GM23338 (cell line): ENCODE results near the gene STAT4. TPM values are rescaled to one million over a fixed set of nuclear protein-coding genes. Genes with fewer than 3 reads are reported as not detected.

Experiments used
- ATAC-seq: fragments of 200-7000 bp; cut with Tn5 transposase; 3 replicates; pipeline ENCODE4 v1.9.1; 2020
- DNase-seq: peaks from one replicate; pipeline ENCODE4 v3.0.0-alpha.2; 2015; ENCODE audit warnings: low spot score
- H2AFZ ChIP-seq: fragments of 200-600 bp; sonication (generic); 2 replicates; pipeline ENCODE4 v1.8.0; 2016; ENCODE audit warnings: antibody characterized with exemption, mild to moderate bottlenecking, moderate library complexity
- H3F3A ChIP-seq: fragments of 200-600 bp; sonication (generic); replicated peaks from 2 replicates; pipeline ENCODE4 v1.8.0; 2017; ENCODE audit warnings: antibody characterized with exemption, mixed run types, low read depth
- H3K27ac ChIP-seq: fragments of 200-600 bp; sonication (generic); 2 replicates; pipeline ENCODE4 v1.6.1; 2016; ENCODE audit warnings: low read depth
- H3K27me3 ChIP-seq: fragments of 200-600 bp; sonication (generic); 2 replicates; pipeline ENCODE4 v1.8.0; 2016; ENCODE audit warnings: mild to moderate bottlenecking, mixed run types, moderate library complexity; ENCODE audit not compliant: insufficient read depth
- H3K36me3 ChIP-seq: fragments of 200-600 bp; sonication (generic); 2 replicates; pipeline ENCODE4 v1.8.0; 2016; ENCODE audit warnings: mild to moderate bottlenecking; ENCODE audit not compliant: insufficient read depth
- H3K4me1 ChIP-seq: fragments of 200-600 bp; sonication (generic); 2 replicates; pipeline ENCODE4 v1.8.0; 2016; ENCODE audit warnings: mild to moderate bottlenecking, moderate library complexity; ENCODE audit not compliant: insufficient read depth
- H3K4me2 ChIP-seq: fragments of 200-600 bp; sonication (generic); 2 replicates; pipeline ENCODE4 v1.7.1; 2017; ENCODE audit warnings: mixed run types
- H3K4me3 ChIP-seq: fragments of 200-600 bp; sonication (generic); 2 replicates; pipeline ENCODE4 v1.6.1; 2016; ENCODE audit warnings: mixed run types
- H3K79me2 ChIP-seq: fragments of 200-600 bp; sonication (generic); replicated peaks from 2 replicates; pipeline ENCODE4 v1.8.0; 2017; ENCODE audit warnings: mild to moderate bottlenecking; ENCODE audit not compliant: insufficient read depth
- H3K9me2 ChIP-seq: fragments of 200-600 bp; sonication (generic); 2 replicates; pipeline ENCODE4 v1.8.0; 2017; ENCODE audit not compliant: insufficient read depth
- H4K20me1 ChIP-seq: fragments of 200-600 bp; sonication (generic); replicated peaks from 2 replicates; pipeline ENCODE4 v1.8.0; 2017; ENCODE audit warnings: mild to moderate bottlenecking; ENCODE audit not compliant: insufficient read depth
- H3K27ac Mint-ChIP-seq: 2 replicates; pipeline ENCODE4 v1.8.0; 2020; ENCODE audit warnings: inconsistent platforms, mild to moderate bottlenecking, moderate library complexity, mixed read lengths
- H3K27me3 Mint-ChIP-seq: 3 replicates; pipeline ENCODE4 v1.8.0; 2022; ENCODE audit warnings: low read depth, mild to moderate bottlenecking, moderate library complexity, mixed read lengths, inconsistent platforms; ENCODE audit not compliant: insufficient read depth, poor library complexity
- H3K36me3 Mint-ChIP-seq: 3 replicates; pipeline ENCODE4 v1.8.0; 2021; ENCODE audit warnings: low read depth, mild to moderate bottlenecking, inconsistent platforms, moderate library complexity, mixed read lengths
- H3K4me1 Mint-ChIP-seq: 3 replicates; pipeline ENCODE4 v1.8.0; 2020; ENCODE audit warnings: mild to moderate bottlenecking, inconsistent platforms, mixed read lengths
- H3K4me3 Mint-ChIP-seq: 3 replicates; pipeline ENCODE4 v1.8.0; 2021; ENCODE audit warnings: moderate library complexity, mild to moderate bottlenecking, inconsistent platforms, mixed read lengths
- H3K9me3 Mint-ChIP-seq: 3 replicates; pipeline ENCODE4 v1.8.0; 2020; ENCODE audit warnings: moderate library complexity, mild to moderate bottlenecking, inconsistent platforms, mixed read lengths
- CREB1 ChIP-seq: fragments of 250-450 bp; sonication (Bioruptor Pico); IDR thresholded peaks from 2 replicates; pipeline ENCODE4 v1.5.0; 2020; ENCODE audit warnings: low read depth, mild to moderate bottlenecking, moderate library complexity
- ETS1 ChIP-seq: IDR thresholded peaks from 2 replicates; pipeline ENCODE4 v1.6.1; 2016; ENCODE audit warnings: antibody characterized with exemption
- EZH2 ChIP-seq: fragments of 200-600 bp; sonication (generic); IDR thresholded peaks from one replicate; pipeline ENCODE4 v1.8.0; 2017; ENCODE audit warnings: antibody characterized with exemption, mild to moderate bottlenecking, low read depth; ENCODE audit not compliant: unreplicated experiment
- EZH2phosphoT487 ChIP-seq: fragments of 200-600 bp; sonication (generic); IDR thresholded peaks from one replicate; pipeline ENCODE4 v1.8.1; 2018; ENCODE audit warnings: antibody characterized with exemption; ENCODE audit not compliant: unreplicated experiment
- JUNB ChIP-seq: IDR thresholded peaks from one replicate; pipeline ENCODE4 v1.6.1; 2016; ENCODE audit warnings: antibody characterized with exemption; ENCODE audit not compliant: unreplicated experiment
- NANOG ChIP-seq: IDR thresholded peaks from 2 replicates; pipeline ENCODE4 v1.6.1; 2016; ENCODE audit warnings: antibody characterized with exemption, borderline replicate concordance
- POLR2AphosphoS5 ChIP-seq: IDR thresholded peaks from 2 replicates; pipeline ENCODE4 v1.6.1; 2016; ENCODE audit warnings: antibody characterized with exemption, low read depth
- REST ChIP-seq: IDR thresholded peaks from one replicate; pipeline ENCODE4 v1.6.1; 2018; ENCODE audit warnings: antibody characterized with exemption; ENCODE audit not compliant: unreplicated experiment
- STAT1 ChIP-seq: IDR thresholded peaks from one replicate; pipeline ENCODE4 v1.6.1; 2016; ENCODE audit warnings: antibody characterized with exemption; ENCODE audit not compliant: unreplicated experiment
- ZNF114 ChIP-seq: fragments of 250-450 bp; sonication (Bioruptor Pico); IDR thresholded peaks from 2 replicates; pipeline ENCODE4 v1.5.0; 2020; ENCODE audit warnings: mild to moderate bottlenecking, moderate library complexity
- ZNF331 ChIP-seq: fragments of 250-450 bp; sonication (Bioruptor Pico); IDR thresholded peaks from 2 replicates; pipeline ENCODE4 v1.5.0; 2020; ENCODE audit warnings: low read depth, mild to moderate bottlenecking, moderate library complexity
- polyA plus RNA-seq: library from polyadenylated mRNA; unstranded; fragments of >200 nt; fragmentation: Nextera tagmentation; extraction: Ambion mirVana; gene quantifications from 2 replicates; pipeline ENCODE4 v1.2.1, GENCODE V29; 2016
- total RNA-seq: library from RNA; depleted of rRNA; stranded (reverse); fragments of >200 nt; shearing (Covaris generic); gene quantifications from 2 replicates; pipeline ENCODE4 v1.2.3, GENCODE V29; 2014
- TF ChIP-seq, protein P1 (sequence below): fragments of 250-450 bp; sonication (Bioruptor Pico); IDR thresholded peaks from 2 replicates; pipeline ENCODE4 v1.5.0; 2020; ENCODE audit warnings: mild to moderate bottlenecking, moderate library complexity
- TF ChIP-seq, protein P2 (sequence below), 2 experiments: fragments of 200-600 bp in 1 of 2; sonication (generic) in 1 of 2; conservative IDR thresholded peaks; 2 replicates each; pipeline versions ENCODE4 v1.5.1 to v1.6.1; 2016 to 2017; ENCODE audit warnings: antibody characterized with exemption in 2 of 2, low read depth in 2 of 2, mild to moderate bottlenecking in 2 of 2, moderate library complexity in 1 of 2

STAT4 gene
- total and polyA plus RNA-seq, 2 experiments from 2014 or later: 0.52 to 0.86 TPM

GRCh38 chr2:191187105-191187829 is 36.5 kb upstream of the STAT4 start:
- H3K27me3 ChIP-seq: no peaks in the 10 kb centered on the region
- peaks cover 8% of the 10 kb centered on the region; the same call in 1 of the 2 replicates for H3K9me2 ChIP-seq
- H3K27me3 Mint-ChIP-seq: no peaks in the 10 kb centered on the region
- no peak overlapping the region for H3K4me3 ChIP-seq
- no peak overlapping the region for H3K4me2 ChIP-seq
- H3K27ac ChIP-seq: no peak overlapping the region
- H3K4me1 ChIP-seq: no peaks in the 10 kb centered on the region
- H3K36me3 ChIP-seq: no peaks in the 10 kb centered on the region
- no peak overlapping the region for H2AFZ ChIP-seq
- no peak for DNase-seq
- H3K79me2 ChIP-seq: no peaks in the 10 kb centered on the region
- no peaks in the 10 kb centered on the region for H3F3A ChIP-seq
- TF ChIP-seq ZNF331 (CRISPR knock-in tag): no peak
- TF ChIP-seq CREB1 (CRISPR knock-in tag): no peak
- TF ChIP-seq, protein P1, sequence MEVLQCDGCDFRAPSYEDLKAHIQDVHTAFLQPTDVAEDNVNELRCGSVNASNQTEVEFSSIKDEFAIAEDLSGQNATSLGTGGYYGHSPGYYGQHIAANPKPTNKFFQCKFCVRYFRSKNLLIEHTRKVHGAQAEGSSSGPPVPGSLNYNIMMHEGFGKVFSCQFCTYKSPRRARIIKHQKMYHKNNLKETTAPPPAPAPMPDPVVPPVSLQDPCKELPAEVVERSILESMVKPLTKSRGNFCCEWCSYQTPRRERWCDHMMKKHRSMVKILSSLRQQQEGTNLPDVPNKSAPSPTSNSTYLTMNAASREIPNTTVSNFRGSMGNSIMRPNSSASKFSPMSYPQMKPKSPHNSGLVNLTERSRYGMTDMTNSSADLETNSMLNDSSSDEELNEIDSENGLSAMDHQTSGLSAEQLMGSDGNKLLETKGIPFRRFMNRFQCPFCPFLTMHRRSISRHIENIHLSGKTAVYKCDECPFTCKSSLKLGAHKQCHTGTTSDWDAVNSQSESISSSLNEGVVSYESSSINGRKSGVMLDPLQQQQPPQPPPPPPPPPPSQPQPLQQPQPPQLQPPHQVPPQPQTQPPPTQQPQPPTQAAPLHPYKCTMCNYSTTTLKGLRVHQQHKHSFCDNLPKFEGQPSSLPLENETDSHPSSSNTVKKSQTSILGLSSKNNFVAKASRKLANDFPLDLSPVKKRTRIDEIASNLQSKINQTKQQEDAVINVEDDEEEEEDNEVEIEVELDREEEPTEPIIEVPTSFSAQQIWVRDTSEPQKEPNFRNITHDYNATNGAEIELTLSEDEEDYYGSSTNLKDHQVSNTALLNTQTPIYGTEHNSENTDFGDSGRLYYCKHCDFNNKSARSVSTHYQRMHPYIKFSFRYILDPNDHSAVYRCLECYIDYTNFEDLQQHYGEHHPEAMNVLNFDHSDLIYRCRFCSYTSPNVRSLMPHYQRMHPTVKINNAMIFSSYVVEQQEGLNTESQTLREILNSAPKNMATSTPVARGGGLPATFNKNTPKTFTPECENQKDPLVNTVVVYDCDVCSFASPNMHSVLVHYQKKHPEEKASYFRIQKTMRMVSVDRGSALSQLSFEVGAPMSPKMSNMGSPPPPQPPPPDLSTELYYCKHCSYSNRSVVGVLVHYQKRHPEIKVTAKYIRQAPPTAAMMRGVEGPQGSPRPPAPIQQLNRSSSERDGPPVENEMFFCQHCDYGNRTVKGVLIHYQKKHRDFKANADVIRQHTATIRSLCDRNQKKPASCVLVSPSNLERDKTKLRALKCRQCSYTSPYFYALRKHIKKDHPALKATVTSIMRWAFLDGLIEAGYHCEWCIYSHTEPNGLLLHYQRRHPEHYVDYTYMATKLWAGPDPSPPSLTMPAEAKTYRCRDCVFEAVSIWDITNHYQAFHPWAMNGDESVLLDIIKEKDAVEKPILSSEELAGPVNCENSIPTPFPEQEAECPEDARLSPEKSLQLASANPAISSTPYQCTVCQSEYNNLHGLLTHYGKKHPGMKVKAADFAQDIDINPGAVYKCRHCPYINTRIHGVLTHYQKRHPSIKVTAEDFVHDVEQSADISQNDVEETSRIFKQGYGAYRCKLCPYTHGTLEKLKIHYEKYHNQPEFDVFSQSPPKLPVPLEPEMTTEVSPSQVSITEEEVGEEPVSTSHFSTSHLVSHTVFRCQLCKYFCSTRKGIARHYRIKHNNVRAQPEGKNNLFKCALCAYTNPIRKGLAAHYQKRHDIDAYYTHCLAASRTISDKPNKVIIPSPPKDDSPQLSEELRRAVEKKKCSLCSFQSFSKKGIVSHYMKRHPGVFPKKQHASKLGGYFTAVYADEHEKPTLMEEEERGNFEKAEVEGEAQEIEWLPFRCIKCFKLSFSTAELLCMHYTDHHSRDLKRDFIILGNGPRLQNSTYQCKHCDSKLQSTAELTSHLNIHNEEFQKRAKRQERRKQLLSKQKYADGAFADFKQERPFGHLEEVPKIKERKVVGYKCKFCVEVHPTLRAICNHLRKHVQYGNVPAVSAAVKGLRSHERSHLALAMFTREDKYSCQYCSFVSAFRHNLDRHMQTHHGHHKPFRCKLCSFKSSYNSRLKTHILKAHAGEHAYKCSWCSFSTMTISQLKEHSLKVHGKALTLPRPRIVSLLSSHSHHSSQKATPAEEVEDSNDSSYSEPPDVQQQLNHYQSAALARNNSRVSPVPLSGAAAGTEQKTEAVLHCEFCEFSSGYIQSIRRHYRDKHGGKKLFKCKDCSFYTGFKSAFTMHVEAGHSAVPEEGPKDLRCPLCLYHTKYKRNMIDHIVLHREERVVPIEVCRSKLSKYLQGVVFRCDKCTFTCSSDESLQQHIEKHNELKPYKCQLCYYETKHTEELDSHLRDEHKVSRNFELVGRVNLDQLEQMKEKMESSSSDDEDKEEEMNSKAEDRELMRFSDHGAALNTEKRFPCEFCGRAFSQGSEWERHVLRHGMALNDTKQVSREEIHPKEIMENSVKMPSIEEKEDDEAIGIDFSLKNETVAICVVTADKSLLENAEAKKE (CRISPR knock-in tag): no peak
- no peak for TF ChIP-seq JUNB
- no peak for TF ChIP-seq NANOG
- TF ChIP-seq EZH2phosphoT487: no peak
- no peak for TF ChIP-seq STAT1
- TF ChIP-seq ETS1: no peak
- no peak for TF ChIP-seq REST
- TF ChIP-seq EZH2: no peak
- TF ChIP-seq ZNF114 (CRISPR knock-in tag): no peak
- TF ChIP-seq POLR2AphosphoS5: no peak
- TF ChIP-seq, protein P2, sequence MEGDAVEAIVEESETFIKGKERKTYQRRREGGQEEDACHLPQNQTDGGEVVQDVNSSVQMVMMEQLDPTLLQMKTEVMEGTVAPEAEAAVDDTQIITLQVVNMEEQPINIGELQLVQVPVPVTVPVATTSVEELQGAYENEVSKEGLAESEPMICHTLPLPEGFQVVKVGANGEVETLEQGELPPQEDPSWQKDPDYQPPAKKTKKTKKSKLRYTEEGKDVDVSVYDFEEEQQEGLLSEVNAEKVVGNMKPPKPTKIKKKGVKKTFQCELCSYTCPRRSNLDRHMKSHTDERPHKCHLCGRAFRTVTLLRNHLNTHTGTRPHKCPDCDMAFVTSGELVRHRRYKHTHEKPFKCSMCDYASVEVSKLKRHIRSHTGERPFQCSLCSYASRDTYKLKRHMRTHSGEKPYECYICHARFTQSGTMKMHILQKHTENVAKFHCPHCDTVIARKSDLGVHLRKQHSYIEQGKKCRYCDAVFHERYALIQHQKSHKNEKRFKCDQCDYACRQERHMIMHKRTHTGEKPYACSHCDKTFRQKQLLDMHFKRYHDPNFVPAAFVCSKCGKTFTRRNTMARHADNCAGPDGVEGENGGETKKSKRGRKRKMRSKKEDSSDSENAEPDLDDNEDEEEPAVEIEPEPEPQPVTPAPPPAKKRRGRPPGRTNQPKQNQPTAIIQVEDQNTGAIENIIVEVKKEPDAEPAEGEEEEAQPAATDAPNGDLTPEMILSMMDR (conservative IDR thresholded peaks at IDR 0.05; ENCODE audit: low read depth in 2 of 2): no peak
- H3K27ac Mint-ChIP-seq: no peak overlapping the region
- no peaks in the 10 kb centered on the region for H4K20me1 ChIP-seq
- no peak for ATAC-seq
- no peaks in the 10 kb centered on the region for H3K9me3 Mint-ChIP-seq
- H3K36me3 Mint-ChIP-seq: no peaks in the 10 kb centered on the region
- no peak overlapping the region for H3K4me3 Mint-ChIP-seq
- peaks cover 6% of the 10 kb centered on the region; the same call in 1 of the 3 replicates for H3K4me1 Mint-ChIP-seq
